ENCODE data around the gene TSPAN2. TPM values are rescaled to one million over a fixed set of nuclear protein-coding genes. Genes with fewer than 3 reads are reported as not detected.
A peak's percentile ranks its signal among the peaks of the same experiment; 100 is the strongest.

The TSPAN2 gene
- total and polyA plus RNA-seq, 7 donors, result 0.46 to 122 (median 61.5) TPM

- H3K27me3 ChIP-seq, result no peaks in the 10 kb centered on the region
- no peak for TF ChIP-seq CTCF (IDR thresholded peaks at IDR 0.05)
- TF ChIP-seq EP300 (IDR thresholded peaks at IDR 0.05), result no peak
- no peak for TF ChIP-seq POLR2AphosphoS5 (IDR thresholded peaks at IDR 0.05)
- no peak for TF ChIP-seq POLR2A (IDR thresholded peaks at IDR 0.05)
- intact Hi-C loops (cut with DNase I), result no loop called here
- peaks cover 0 to 7% (median 0%) of the 10 kb centered on the region in 4 donors for H3K36me3 ChIP-seq
- H3K9me3 ChIP-seq, result no peaks in the 10 kb centered on the region
- H3K4me1 ChIP-seq, result peaks cover 0 to 79% (median 59%) of the 10 kb centered on the region in 4 donors
- peak overlapping the region in 3 of 4 donors; percentile 6 to 87 (median 12) for H3K27ac ChIP-seq
- DNase-seq, result no peak
- no peak overlapping the region for H3K4me3 ChIP-seq
- 94 to 96% methylated on average over 1 of the region's 1 CpG for WGBS, 2 donors
Measured at GRCh38 chr1:115077984-115078330, 11.3 kb downstream of the TSPAN2 start.

GRCh38 chr1:115077286-115077983 is 11.9 kb downstream of the TSPAN2 start:
- Histone ChIP-seq H3K36me3 (peaks cover 0 to 7% (median 0%) of the 10 kb centered on the region in 4 donors), H3K27me3 (no peaks in the 10 kb centered on the region), H3K9me3 (no peaks in the 10 kb centered on the region), H3K27ac (peak overlapping the region in 3 of 4 donors; percentile 6 to 87 (median 12)), H3K4me3 (no peak overlapping the region), H3K4me1 (peaks cover 0 to 79% (median 62%) of the 10 kb centered on the region in 4 donors)
- intact Hi-C loops (cut with DNase I), result no loop called here
- TF ChIP-seq CTCF (IDR thresholded peaks at IDR 0.05), result no peak
- no peak for TF ChIP-seq POLR2AphosphoS5 (IDR thresholded peaks at IDR 0.05)
- no peak for TF ChIP-seq EP300 (IDR thresholded peaks at IDR 0.05)
- 91 to 93% methylated on average over 5 of the region's 5 CpGs for WGBS, 2 donors
- DNase-seq, result no peak

GRCh38 chr1:115076384-115076915 is 12.9 kb downstream of the TSPAN2 start:
- Histone ChIP-seq H3K27ac (peak overlapping the region; percentile 72 to 87 (median 79)), H3K36me3 (peaks cover 0 to 7% (median 0%) of the 10 kb centered on the region in 4 donors), H3K4me1 (peaks cover 0 to 79% (median 65%) of the 10 kb centered on the region in 4 donors), H3K4me3 (no peak overlapping the region), H3K9me3 (no peaks in the 10 kb centered on the region), H3K27me3 (no peaks in the 10 kb centered on the region)
- TF ChIP-seq CTCF (IDR thresholded peaks at IDR 0.05), result no peak
- no peak for TF ChIP-seq EP300 (IDR thresholded peaks at IDR 0.05)
- TF ChIP-seq POLR2A (IDR thresholded peaks at IDR 0.05), result no peak
- TF ChIP-seq POLR2AphosphoS5 (IDR thresholded peaks at IDR 0.05), result no peak
- WGBS, 2 donors, result 68 to 86% methylated on average over 4 of the region's 4 CpGs
- DNase-seq, result no peak
- intact Hi-C loops (cut with DNase I), result no loop called here

- Histone ChIP-seq H3K36me3 (peaks cover 0 to 2% (median 0%) of the 10 kb centered on the region in 4 donors), H3K27me3 (no peaks in the 10 kb centered on the region), H3K27ac (peak overlapping the region; percentile 72 to 87 (median 79)), H3K4me3 (no peak overlapping the region), H3K9me3 (no peaks in the 10 kb centered on the region), H3K4me1 (peaks cover 0 to 81% (median 71%) of the 10 kb centered on the region in 4 donors)
- no peak for DNase-seq
- TF ChIP-seq POLR2AphosphoS5 (IDR thresholded peaks at IDR 0.05) (no peak), CTCF (IDR thresholded peaks at IDR 0.05) (no peak), POLR2A (IDR thresholded peaks at IDR 0.05) (no peak), EP300 (IDR thresholded peaks at IDR 0.05) (no peak)
- intact Hi-C loops (cut with DNase I), result no loop called here
- WGBS, 2 donors, result 69 to 81% methylated on average over 11 of the region's 11 CpGs
Measured at GRCh38 chr1:115074839-115075534, 14.3 kb downstream of the TSPAN2 start.
